ENCODE measurements around the gene CD28.

Gene CD28

DNA sequence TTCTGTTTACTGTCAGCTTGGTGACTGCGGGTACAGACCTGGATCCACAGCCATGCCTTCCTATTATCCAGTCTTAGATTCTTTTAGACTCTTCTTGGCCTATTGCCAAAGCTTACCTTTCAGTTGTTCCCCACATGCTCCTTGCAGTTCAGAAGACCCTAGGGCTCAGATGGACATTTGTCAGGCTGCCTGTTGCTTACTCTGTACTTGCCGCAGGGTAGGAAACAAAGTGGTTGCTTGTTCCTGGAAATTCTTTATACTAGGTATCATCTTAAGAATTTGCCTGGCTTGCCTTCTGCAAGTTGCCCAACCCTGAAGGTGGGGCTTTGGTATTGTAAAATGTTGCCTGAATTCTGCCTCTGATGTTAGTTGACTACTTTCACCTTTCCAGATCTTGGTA is 24.4 kb downstream of the CD28 start:
- in situ Hi-C loops (cut with HindIII; ENCODE audit: low sequenced_read_pairs): no loop called here
- TF ChIP-seq CTCF (IDR thresholded peaks at IDR 0.05; ENCODE audit: low read depth, low read length, missing control alignments): no peak
- H3K4me3 ChIP-seq (ENCODE audit: low read depth, low read length): no peak overlapping the region
- DNase-seq (ENCODE audit: low read depth): no peak

GRCh38 chr2:203732092-203732952 is 25.9 kb downstream of the CD28 start:
- DNase-seq (ENCODE audit: low read depth): no peak
- in situ Hi-C loops (cut with HindIII; ENCODE audit: low sequenced_read_pairs): no loop called here
- TF ChIP-seq CTCF (IDR thresholded peaks at IDR 0.05; ENCODE audit: low read depth, low read length, missing control alignments): no peak

DNA sequence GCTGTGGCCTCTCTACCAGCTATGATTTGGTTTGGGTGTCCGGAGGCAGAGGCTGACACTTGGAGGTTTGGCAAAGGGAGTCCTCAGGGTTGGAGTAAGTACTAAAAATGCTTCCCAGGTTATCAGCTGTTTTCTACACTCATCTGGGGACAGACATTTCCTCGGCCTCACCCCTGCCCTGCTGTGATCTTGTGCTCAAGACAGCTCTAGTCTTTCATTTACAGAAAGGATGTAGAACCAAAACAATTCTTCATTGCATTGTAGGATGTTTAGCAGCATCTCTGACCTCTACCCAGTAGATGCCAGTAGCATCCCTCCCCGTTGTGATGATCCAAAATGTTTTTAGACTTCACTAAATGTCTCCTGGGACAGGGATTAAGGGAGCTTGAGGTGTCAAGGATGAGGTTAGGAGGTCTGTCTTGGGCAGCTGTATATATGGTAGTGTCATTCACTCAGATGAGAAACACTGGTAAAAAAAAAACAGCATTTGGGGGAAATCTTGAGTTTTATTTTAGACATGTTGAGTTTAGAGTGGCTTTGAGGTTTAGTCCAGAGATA is 26.6 kb downstream of the CD28 start:
- H3K4me3 ChIP-seq (ENCODE audit: low read depth, low read length): no peak overlapping the region
- no peak for TF ChIP-seq CTCF (IDR thresholded peaks at IDR 0.05; ENCODE audit: low read depth, low read length, missing control alignments)
- in situ Hi-C loops (cut with HindIII; ENCODE audit: low sequenced_read_pairs): no loop called here
- no peak for DNase-seq (ENCODE audit: low read depth)

More at GRCh38 chr2:203732092-203732952, 25.9 kb downstream of the CD28 start:
- no peak overlapping the region for H3K4me3 ChIP-seq (ENCODE audit: low read depth, low read length)

GRCh38 chr2:203733684-203734083 is 27.2 kb downstream of the CD28 start:
- no peak for DNase-seq (ENCODE audit: low read depth)
- H3K4me3 ChIP-seq (ENCODE audit: low read depth, low read length): no peak overlapping the region
- no peak for TF ChIP-seq CTCF (IDR thresholded peaks at IDR 0.05; ENCODE audit: low read depth, low read length, missing control alignments)
- in situ Hi-C loops (cut with HindIII; ENCODE audit: low sequenced_read_pairs): no loop called here

GRCh38 chr2:203734276-203734983 is 28.0 kb downstream of the CD28 start:
- no peak for TF ChIP-seq CTCF (IDR thresholded peaks at IDR 0.05; ENCODE audit: low read depth, low read length, missing control alignments)
- in situ Hi-C loops (cut with HindIII; ENCODE audit: low sequenced_read_pairs): no loop called here
- H3K4me3 ChIP-seq (ENCODE audit: low read depth, low read length): no peak overlapping the region

GRCh38 chr2:203737360-203737759 is 30.9 kb downstream of the CD28 start:
- H3K4me3 ChIP-seq (ENCODE audit: low read depth, low read length): no peak overlapping the region
- no peak for DNase-seq (ENCODE audit: low read depth)
- no peak for TF ChIP-seq CTCF (IDR thresholded peaks at IDR 0.05; ENCODE audit: low read depth, low read length, missing control alignments)
- in situ Hi-C loops (cut with HindIII; ENCODE audit: low sequenced_read_pairs): no loop called here

More at GRCh38 chr2:203734276-203734983, 28.0 kb downstream of the CD28 start:
- DNase-seq (ENCODE audit: low read depth): no peak

Measured in astrocyte of the cerebellum (primary cell).